Ishikawa (cell line): ENCODE data around the gene SLC2A8.

Source experiments
- CEBPB ChIP-seq: IDR thresholded peaks from 2 replicates; pipeline ENCODE4 v1.6.1; 2012
- CREB1 ChIP-seq: IDR thresholded peaks from 2 replicates; pipeline ENCODE4 v1.6.1; 2012; ENCODE audit warnings: low read depth
- EP300 ChIP-seq: IDR thresholded peaks from 2 replicates; pipeline ENCODE4 v1.6.1; 2012; ENCODE audit warnings: borderline replicate concordance
- FOXM1 ChIP-seq: IDR thresholded peaks from 2 replicates; pipeline ENCODE4 v1.6.1; 2012; ENCODE audit warnings: low read depth, borderline replicate concordance
- RAD21 ChIP-seq: IDR thresholded peaks from 2 replicates; pipeline ENCODE4 v1.6.1; 2012; ENCODE audit warnings: low read depth
- REST ChIP-seq: IDR thresholded peaks from 2 replicates; pipeline ENCODE4 v1.6.1; 2012; ENCODE audit warnings: low read depth, mild to moderate bottlenecking
- TAF1 ChIP-seq: IDR thresholded peaks from 2 replicates; pipeline ENCODE4 v1.6.1; 2012; ENCODE audit warnings: low read depth, mild to moderate bottlenecking
- ZBTB7A ChIP-seq: IDR thresholded peaks from 2 replicates; pipeline ENCODE4 v1.6.1; 2012; ENCODE audit warnings: low read depth
- TF ChIP-seq, protein P1 (sequence below): IDR thresholded peaks from 2 replicates; pipeline ENCODE4 v1.6.1; 2012
- TF ChIP-seq, protein P2 (sequence below): IDR thresholded peaks from 2 replicates; pipeline ENCODE4 v1.6.1; 2012

- TF ChIP-seq, protein P1, sequence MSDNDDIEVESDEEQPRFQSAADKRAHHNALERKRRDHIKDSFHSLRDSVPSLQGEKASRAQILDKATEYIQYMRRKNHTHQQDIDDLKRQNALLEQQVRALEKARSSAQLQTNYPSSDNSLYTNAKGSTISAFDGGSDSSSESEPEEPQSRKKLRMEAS: no peak
- TF ChIP-seq FOXM1: no peak
- no peak for TF ChIP-seq CREB1
- no peak for TF ChIP-seq REST
- TF ChIP-seq EP300: no peak
- TF ChIP-seq, protein P2, sequence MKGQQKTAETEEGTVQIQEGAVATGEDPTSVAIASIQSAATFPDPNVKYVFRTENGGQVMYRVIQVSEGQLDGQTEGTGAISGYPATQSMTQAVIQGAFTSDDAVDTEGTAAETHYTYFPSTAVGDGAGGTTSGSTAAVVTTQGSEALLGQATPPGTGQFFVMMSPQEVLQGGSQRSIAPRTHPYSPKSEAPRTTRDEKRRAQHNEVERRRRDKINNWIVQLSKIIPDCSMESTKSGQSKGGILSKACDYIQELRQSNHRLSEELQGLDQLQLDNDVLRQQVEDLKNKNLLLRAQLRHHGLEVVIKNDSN: no peak
- no peak for TF ChIP-seq CEBPB
- no peak for TF ChIP-seq ZBTB7A
- TF ChIP-seq RAD21: no peak
- TF ChIP-seq TAF1: no peak
These were observed 12.1 kb upstream of the SLC2A8 start for GRCh38 chr9:127384901-127385300.
